ENCODE results near the gene FASTKD1.
"Not testable (repeated sequence)": the region's sequence is repeated elsewhere in the genome, so short reads cannot be mapped to it uniquely, and the experiment has no call there.

The FASTKD1 gene

GRCh38 chr2:169584005-169584877 lies 10.6 kb upstream of the FASTKD1 start, which contains the start of gene PPIG:
Gene PPIG, plus strand, starts transcription at chr2:169584351. Its CDS starts 19,691 bp downstream, at chr2:169604042.
- no peaks in the 10 kb centered on the region for H3K27me3 ChIP-seq (ENCODE audit: control insufficient read depth, insufficient read depth, low read length)
- H3K4me3 ChIP-seq (ENCODE audit: low read length) = peak within 1 kb of the TSS; percentile 95
- H3K36me3 ChIP-seq (ENCODE audit: control insufficient read depth, insufficient read depth, low read length) = peaks cover 3% of the 10 kb centered on the region
- peak within 1 kb of the TSS; percentile 98 for H3K9ac ChIP-seq (ENCODE audit: low read length)
- H3K27ac ChIP-seq (ENCODE audit: low read depth, low read length) = peak within 1 kb of the TSS; percentile 97
- H3K4me1 ChIP-seq (ENCODE audit: control insufficient read depth, insufficient read depth, low read length) = peaks cover 6% of the 10 kb centered on the region

- H3K4me3 ChIP-seq (ENCODE audit: low read length) = peak overlapping the region; percentile 95
- peaks cover 3% of the 10 kb centered on the region for H3K36me3 ChIP-seq (ENCODE audit: control insufficient read depth, insufficient read depth, low read length)
- no peak overlapping the region for H3K9ac ChIP-seq (ENCODE audit: low read length)
- peak overlapping the region; percentile 97 for H3K27ac ChIP-seq (ENCODE audit: low read depth, low read length)
- peaks cover 6% of the 10 kb centered on the region for H3K4me1 ChIP-seq (ENCODE audit: control insufficient read depth, insufficient read depth, low read length)
- no peaks in the 10 kb centered on the region for H3K27me3 ChIP-seq (ENCODE audit: control insufficient read depth, insufficient read depth, low read length)
These were observed 9.9 kb upstream of the FASTKD1 start for GRCh38 chr2:169583518-169583917.

- H3K36me3 ChIP-seq (ENCODE audit: control insufficient read depth, insufficient read depth, low read length); H3K27ac ChIP-seq (ENCODE audit: low read depth, low read length): not testable (repeated sequence)
These were observed 9.0 kb upstream of the FASTKD1 start for GRCh38 chr2:169582552-169583266.

GRCh38 chr2:169579044-169579443 lies 5.4 kb upstream of the FASTKD1 start:
- Histone ChIP-seq H3K27ac (ENCODE audit: low read depth, low read length) (no peak overlapping the region), H3K4me1 (ENCODE audit: control insufficient read depth, insufficient read depth, low read length) (no peaks in the 10 kb centered on the region), H3K36me3 (ENCODE audit: control insufficient read depth, insufficient read depth, low read length) (no peaks in the 10 kb centered on the region), H3K9ac (ENCODE audit: low read length) (no peak overlapping the region), H3K27me3 (ENCODE audit: control insufficient read depth, insufficient read depth, low read length) (no peaks in the 10 kb centered on the region), H3K4me3 (ENCODE audit: low read length) (no peak overlapping the region)

More at GRCh38 chr2:169582552-169583266, 9.0 kb upstream of the FASTKD1 start:
- H3K4me1 ChIP-seq (ENCODE audit: control insufficient read depth, insufficient read depth, low read length); H3K9ac ChIP-seq (ENCODE audit: low read length); H3K27me3 ChIP-seq (ENCODE audit: control insufficient read depth, insufficient read depth, low read length); H3K4me3 ChIP-seq (ENCODE audit: low read length): not testable (repeated sequence)

- not testable (repeated sequence) for H3K36me3 ChIP-seq (ENCODE audit: control insufficient read depth, insufficient read depth, low read length); H3K27me3 ChIP-seq (ENCODE audit: control insufficient read depth, insufficient read depth, low read length); H3K9ac ChIP-seq (ENCODE audit: low read length); H3K27ac ChIP-seq (ENCODE audit: low read depth, low read length); H3K4me3 ChIP-seq (ENCODE audit: low read length); H3K4me1 ChIP-seq (ENCODE audit: control insufficient read depth, insufficient read depth, low read length)
These were observed 1.6 kb upstream of the FASTKD1 start for GRCh38 chr2:169575264-169575663.

GRCh38 chr2:169574539-169574938 lies 874 bp upstream of the FASTKD1 start:
- H3K4me3 ChIP-seq (ENCODE audit: low read length); H3K4me1 ChIP-seq (ENCODE audit: control insufficient read depth, insufficient read depth, low read length); H3K27me3 ChIP-seq (ENCODE audit: control insufficient read depth, insufficient read depth, low read length); H3K9ac ChIP-seq (ENCODE audit: low read length); H3K27ac ChIP-seq (ENCODE audit: low read depth, low read length); H3K36me3 ChIP-seq (ENCODE audit: control insufficient read depth, insufficient read depth, low read length): not testable (repeated sequence)

- H3K4me1 ChIP-seq (ENCODE audit: control insufficient read depth, insufficient read depth, low read length) = peaks cover 3% of the 10 kb centered on the region
- no peak overlapping the region for H3K9ac ChIP-seq (ENCODE audit: low read length)
- H3K27me3 ChIP-seq (ENCODE audit: control insufficient read depth, insufficient read depth, low read length) = no peaks in the 10 kb centered on the region
- no peak overlapping the region for H3K27ac ChIP-seq (ENCODE audit: low read depth, low read length)
- peaks cover 2% of the 10 kb centered on the region for H3K36me3 ChIP-seq (ENCODE audit: control insufficient read depth, insufficient read depth, low read length)
- H3K4me3 ChIP-seq (ENCODE audit: low read length) = peak overlapping the region; percentile 70
These were observed 272 bp upstream of the FASTKD1 start for GRCh38 chr2:169573974-169574299.

- H3K27ac ChIP-seq (ENCODE audit: low read depth, low read length) = no peak overlapping the region
- no peak overlapping the region for H3K9ac ChIP-seq (ENCODE audit: low read length)
- H3K4me3 ChIP-seq (ENCODE audit: low read length) = peak overlapping the region; percentile 70
- peaks cover 3% of the 10 kb centered on the region for H3K4me1 ChIP-seq (ENCODE audit: control insufficient read depth, insufficient read depth, low read length)
- no peaks in the 10 kb centered on the region for H3K27me3 ChIP-seq (ENCODE audit: control insufficient read depth, insufficient read depth, low read length)
- peaks cover 2% of the 10 kb centered on the region for H3K36me3 ChIP-seq (ENCODE audit: control insufficient read depth, insufficient read depth, low read length)
These were observed 875 bp downstream of the FASTKD1 start for GRCh38 chr2:169572821-169573159.

GRCh38 chr2:169572189-169572588 lies 1.5 kb downstream of the FASTKD1 start:
- H3K36me3 ChIP-seq (ENCODE audit: control insufficient read depth, insufficient read depth, low read length) = peaks cover 2% of the 10 kb centered on the region

GRCh38 chr2:169571571-169571970 lies 2.1 kb downstream of the FASTKD1 start:
- Histone ChIP-seq H3K27me3 (ENCODE audit: control insufficient read depth, insufficient read depth, low read length) (no peaks in the 10 kb centered on the region), H3K4me3 (ENCODE audit: low read length) (no peak overlapping the region), H3K36me3 (ENCODE audit: control insufficient read depth, insufficient read depth, low read length) (peaks cover 2% of the 10 kb centered on the region), H3K4me1 (ENCODE audit: control insufficient read depth, insufficient read depth, low read length) (peaks cover 3% of the 10 kb centered on the region), H3K27ac (ENCODE audit: low read depth, low read length) (no peak overlapping the region), H3K9ac (ENCODE audit: low read length) (no peak overlapping the region)

More at GRCh38 chr2:169572189-169572588, 1.5 kb downstream of the FASTKD1 start:
- Histone ChIP-seq H3K27me3 (ENCODE audit: control insufficient read depth, insufficient read depth, low read length) (no peaks in the 10 kb centered on the region), H3K4me1 (ENCODE audit: control insufficient read depth, insufficient read depth, low read length) (peaks cover 3% of the 10 kb centered on the region), H3K9ac (ENCODE audit: low read length) (no peak overlapping the region), H3K27ac (ENCODE audit: low read depth, low read length) (no peak overlapping the region), H3K4me3 (ENCODE audit: low read length) (no peak overlapping the region)

GRCh38 chr2:169570752-169571151 lies 2.9 kb downstream of the FASTKD1 start:
- H3K4me1 ChIP-seq (ENCODE audit: control insufficient read depth, insufficient read depth, low read length); H3K27ac ChIP-seq (ENCODE audit: low read depth, low read length); H3K4me3 ChIP-seq (ENCODE audit: low read length); H3K27me3 ChIP-seq (ENCODE audit: control insufficient read depth, insufficient read depth, low read length); H3K36me3 ChIP-seq (ENCODE audit: control insufficient read depth, insufficient read depth, low read length); H3K9ac ChIP-seq (ENCODE audit: low read length): not testable (repeated sequence)

GRCh38 chr2:169569948-169570347 lies 3.7 kb downstream of the FASTKD1 start:
- peaks cover 2% of the 10 kb centered on the region for H3K36me3 ChIP-seq (ENCODE audit: control insufficient read depth, insufficient read depth, low read length)
- H3K4me1 ChIP-seq (ENCODE audit: control insufficient read depth, insufficient read depth, low read length) = peaks cover 3% of the 10 kb centered on the region
- H3K4me3 ChIP-seq (ENCODE audit: low read length) = no peak overlapping the region
- H3K27me3 ChIP-seq (ENCODE audit: control insufficient read depth, insufficient read depth, low read length) = no peaks in the 10 kb centered on the region
- no peak overlapping the region for H3K27ac ChIP-seq (ENCODE audit: low read depth, low read length)
- H3K9ac ChIP-seq (ENCODE audit: low read length) = no peak overlapping the region

Measured in rectal smooth muscle tissue (tissue), 1 donor.